HG03575 (cell line): ENCODE results near the gene TAS2R14.

Experiments used
- ATAC-seq: cut with Tn5 transposase; IDR thresholded peaks from one replicate; pipeline ENCODE4 v1.9.1; 2021; ENCODE audit not compliant: unreplicated experiment, insufficient number of reproducible peaks, low FRiP score; ENCODE audit errors: extremely low read depth

TAS2R14 gene

GRCh38 chr12:10939163-10939562 lies at the start of gene TAS2R14:
Gene TAS2R14, minus strand, starts transcription at chr12:10939263. Its CDS starts 56 bp downstream, at chr12:10939207.
- ATAC-seq: no peak

- ATAC-seq: no peak
Observed at GRCh38 chr12:10986812-10987211, 47.7 kb upstream of the TAS2R14 start, which contains the start of gene TAS2R50. Gene TAS2R50, minus strand, starts transcription at chr12:10986912. Its CDS starts 52 bp downstream, at chr12:10986860.

GRCh38 chr12:10982244-10982643 lies 43.2 kb upstream of the TAS2R14 start:
- ATAC-seq: no peak

- ATAC-seq: no peak
Observed at GRCh38 chr12:10974965-10975364, 35.9 kb upstream of the TAS2R14 start.

- ATAC-seq: no peak
Observed at GRCh38 chr12:10968765-10969456, 29.8 kb upstream of the TAS2R14 start.

- ATAC-seq: no peak
Observed at GRCh38 chr12:10967409-10967808, 28.3 kb upstream of the TAS2R14 start.

- no peak for ATAC-seq
Observed at GRCh38 chr12:10966314-10966713, 27.3 kb upstream of the TAS2R14 start.

- ATAC-seq: no peak
Observed at GRCh38 chr12:10965476-10965875, 26.4 kb upstream of the TAS2R14 start.

- ATAC-seq: no peak
Observed at GRCh38 chr12:10960211-10960610, 21.1 kb upstream of the TAS2R14 start.

GRCh38 chr12:10959804-10960203 lies 20.7 kb upstream of the TAS2R14 start:
- ATAC-seq: no peak

GRCh38 chr12:10957741-10958140 lies 18.7 kb upstream of the TAS2R14 start:
- ATAC-seq: no peak

- no peak for ATAC-seq
Observed at GRCh38 chr12:10956085-10956484, 17.0 kb upstream of the TAS2R14 start.

GRCh38 chr12:10952645-10953044 lies 13.6 kb upstream of the TAS2R14 start:
- ATAC-seq: no peak

- ATAC-seq: no peak
Observed at GRCh38 chr12:10943167-10943566, 4.1 kb upstream of the TAS2R14 start.

GRCh38 chr12:10941916-10942607 lies 3.0 kb upstream of the TAS2R14 start:
- no peak for ATAC-seq

- no peak for ATAC-seq
Observed at GRCh38 chr12:10941369-10941768, 2.3 kb upstream of the TAS2R14 start.

GRCh38 chr12:10940389-10940788 lies 1.3 kb upstream of the TAS2R14 start:
- no peak for ATAC-seq

GRCh38 chr12:10936506-10936905 lies 2.6 kb downstream of the TAS2R14 start:
- ATAC-seq: no peak

GRCh38 chr12:10928746-10929286 lies 10.2 kb downstream of the TAS2R14 start, which contains the start of gene PRH2:
Gene PRH2, plus strand, starts transcription at chr12:10929236. Its CDS starts 38 bp downstream, at chr12:10929274.
- ATAC-seq: no peak

- ATAC-seq: no peak
Observed at GRCh38 chr12:10926269-10926668, 12.8 kb downstream of the TAS2R14 start.
